Calu3 (cell line): ENCODE results near the gene DOCK8. TPM values are rescaled to one million over a fixed set of nuclear protein-coding genes. Genes with fewer than 3 reads are reported as not detected.

Experiments used
- BruUV-seq: library from RNA; stranded (reverse); fragments of 400-500 nt; replicated peaks from 2 replicates; lab custom pipeline; 2021; lab: Mats Ljungman, UMichigan
- CTCF ChIA-PET: fragments of 300-600 bp; sonication (Branson Sonifier 250); formaldehyde crosslinking; loops from one replicate; lab custom pipeline; 2022; ENCODE audit warnings: antibody characterized with exemption; lab: Charles Lee
- DNase-seq: peaks from one replicate; pipeline ENCODE4 v3.0.0; 2022
- H3K27ac Mint-ChIP-seq: one replicate; pipeline ENCODE4 v1.8.0; 2022; ENCODE audit warnings: mixed read lengths; ENCODE audit not compliant: unreplicated experiment
- H3K27me3 Mint-ChIP-seq: one replicate; pipeline ENCODE4 v1.8.0; 2022; ENCODE audit warnings: mixed read lengths; ENCODE audit not compliant: unreplicated experiment
- H3K36me3 Mint-ChIP-seq: one replicate; pipeline ENCODE4 v1.8.0; 2022; ENCODE audit warnings: mild to moderate bottlenecking, moderate library complexity, mixed read lengths; ENCODE audit not compliant: insufficient read depth, unreplicated experiment
- H3K4me1 Mint-ChIP-seq: one replicate; pipeline ENCODE4 v1.8.0; 2022; ENCODE audit warnings: mild to moderate bottlenecking, low read depth, mixed read lengths; ENCODE audit not compliant: unreplicated experiment
- H3K4me3 Mint-ChIP-seq: one replicate; pipeline ENCODE4 v1.8.0; 2022; ENCODE audit warnings: mild to moderate bottlenecking, low read depth, moderate library complexity, mixed read lengths; ENCODE audit not compliant: unreplicated experiment
- H3K9me3 Mint-ChIP-seq: one replicate; pipeline ENCODE4 v1.8.0; 2022; ENCODE audit warnings: low read depth, mixed read lengths; ENCODE audit not compliant: unreplicated experiment
- CTCF ChIP-seq: fragments of 200-600 bp; IDR thresholded peaks from one replicate; pipeline ENCODE4 v1.8.0; 2022; ENCODE audit warnings: antibody characterized with exemption; ENCODE audit not compliant: unreplicated experiment
- intact Hi-C: fragments of 100-400 bp; cut with micrococcal nuclease; formaldehyde crosslinking; loops from one replicate; pipeline ENCODE4 v1.10.0; 2022; ENCODE audit not compliant: unreplicated experiment
- total RNA-seq: library from RNA; stranded (reverse); gene quantifications from 2 replicates; pipeline ENCODE4 v1.2.3, GENCODE V29; 2022

DOCK8 gene
- total RNA-seq, 1 experiment from 2014 or later, result 0.50 TPM

DNA sequence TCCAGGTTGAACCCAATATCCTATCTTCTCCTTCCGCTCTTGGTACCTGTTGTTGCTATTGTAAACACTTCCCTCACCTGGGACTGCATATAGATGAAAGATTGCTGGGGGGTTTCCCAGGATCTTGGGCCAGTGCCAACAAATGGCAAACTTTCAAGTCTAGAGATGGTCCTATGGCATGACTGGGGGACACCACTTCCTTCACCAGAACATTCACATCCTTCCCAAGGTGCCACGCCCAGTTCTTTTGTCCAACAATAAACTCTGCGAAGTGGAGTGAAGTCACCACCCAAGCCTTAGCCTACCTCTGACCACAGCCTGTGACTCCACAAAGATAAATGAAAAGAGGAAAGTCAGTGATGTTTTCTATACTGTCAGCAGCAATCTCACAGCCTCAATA lies 34.4 kb downstream of the DOCK8 start:
- no peaks in the 10 kb centered on the region for H3K36me3 Mint-ChIP-seq
- H3K27me3 Mint-ChIP-seq, result no peaks in the 10 kb centered on the region
- BruUV-seq, result no TSS peak
- no peak overlapping the region for H3K27ac Mint-ChIP-seq
- no peak for DNase-seq
- intact Hi-C loops, result no loop called here
- H3K4me3 Mint-ChIP-seq, result no peak overlapping the region
- CTCF ChIA-PET, result no interaction called here
- TF ChIP-seq CTCF, result no peak
- peaks cover 6% of the 10 kb centered on the region for H3K9me3 Mint-ChIP-seq
- H3K4me1 Mint-ChIP-seq, result no peaks in the 10 kb centered on the region

DNA sequence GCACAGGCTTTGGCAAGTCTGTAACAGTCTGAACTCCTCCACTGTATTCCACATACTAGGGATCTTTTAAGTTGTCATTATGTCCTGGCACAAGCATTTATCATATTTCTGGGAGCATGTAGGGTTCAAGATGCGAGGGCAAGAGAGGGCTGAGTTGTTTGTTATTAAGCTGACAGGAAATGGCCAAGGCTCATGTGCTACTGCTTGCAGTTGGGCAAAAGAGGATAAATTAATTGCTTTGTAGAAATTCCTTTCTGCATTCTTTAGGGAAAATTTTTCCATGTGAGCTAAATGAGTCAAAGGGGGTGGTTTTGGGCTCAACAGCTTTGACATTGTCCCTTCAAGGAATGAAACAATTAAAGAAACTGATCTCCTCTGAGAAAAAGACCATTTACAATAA lies 35.4 kb downstream of the DOCK8 start:
- Mint-ChIP-seq H3K4me3 (no peak overlapping the region), H3K27me3 (no peaks in the 10 kb centered on the region), H3K36me3 (no peaks in the 10 kb centered on the region), H3K9me3 (peaks cover 6% of the 10 kb centered on the region), H3K27ac (no peak overlapping the region), H3K4me1 (no peaks in the 10 kb centered on the region)
- CTCF ChIA-PET, result no interaction called here
- intact Hi-C loops, result no loop called here
- TF ChIP-seq CTCF, result no peak
- BruUV-seq, result no TSS peak
- DNase-seq, result no peak

GRCh38 chr9:250625-251024 lies 36.0 kb downstream of the DOCK8 start:
- no peak overlapping the region for H3K27ac Mint-ChIP-seq
- H3K27me3 Mint-ChIP-seq, result no peaks in the 10 kb centered on the region
- no peak overlapping the region for H3K4me3 Mint-ChIP-seq
- TF ChIP-seq CTCF, result no peak
- H3K9me3 Mint-ChIP-seq, result peaks cover 6% of the 10 kb centered on the region
- H3K4me1 Mint-ChIP-seq, result no peaks in the 10 kb centered on the region
- CTCF ChIA-PET, result no interaction called here
- intact Hi-C loops, result no loop called here
- no TSS peak for BruUV-seq
- H3K36me3 Mint-ChIP-seq, result no peaks in the 10 kb centered on the region
- DNase-seq, result no peak

DNA sequence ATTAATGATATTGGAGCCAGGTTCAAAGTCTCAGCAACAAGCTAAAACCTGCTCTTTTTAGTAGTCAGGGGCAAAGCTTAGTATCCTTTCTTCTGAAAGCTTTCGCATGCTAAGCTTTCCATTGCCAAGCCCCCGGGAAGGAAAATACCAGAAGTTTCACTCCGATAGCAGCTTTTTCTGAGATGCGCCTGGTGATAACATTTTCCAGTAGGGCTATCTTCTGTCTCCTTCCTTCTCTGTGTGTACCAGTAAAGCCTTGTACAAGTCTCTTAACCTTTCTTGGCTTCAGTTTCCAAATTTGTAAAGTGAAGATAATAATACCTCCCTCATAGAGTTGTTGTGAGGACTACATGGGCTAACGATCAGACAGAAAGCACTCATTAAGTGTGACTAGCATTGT lies 36.7 kb downstream of the DOCK8 start:
- no peak for TF ChIP-seq CTCF
- intact Hi-C loops, result no loop called here
- Mint-ChIP-seq H3K27ac (no peak overlapping the region), H3K4me1 (no peaks in the 10 kb centered on the region), H3K9me3 (peaks cover 6% of the 10 kb centered on the region), H3K36me3 (no peaks in the 10 kb centered on the region), H3K4me3 (no peak overlapping the region), H3K27me3 (no peaks in the 10 kb centered on the region)
- no TSS peak for BruUV-seq
- CTCF ChIA-PET, result no interaction called here
- no peak for DNase-seq

DNA sequence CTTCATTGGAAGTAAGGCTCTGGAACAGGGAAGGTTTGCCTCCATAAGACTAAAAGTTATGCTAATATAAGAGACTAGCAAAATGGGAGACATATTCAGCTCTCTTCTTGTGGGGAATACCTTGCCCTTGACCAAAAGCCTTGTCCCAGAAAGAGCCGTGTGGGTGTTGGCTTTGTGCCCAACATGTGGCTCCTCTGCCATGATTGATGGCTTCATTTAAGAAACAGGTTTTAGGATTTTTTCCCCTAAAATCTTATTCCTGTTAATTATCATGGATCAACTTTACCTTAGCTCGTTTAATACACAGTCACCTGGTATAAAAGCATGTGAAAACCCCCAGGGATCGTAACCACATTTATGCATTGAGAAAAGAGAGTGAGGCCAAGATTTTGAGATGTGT lies 38.9 kb downstream of the DOCK8 start:
- CTCF ChIA-PET, result no interaction called here
- peaks cover 4% of the 10 kb centered on the region for H3K9me3 Mint-ChIP-seq
- intact Hi-C loops, result no loop called here
- no peak for DNase-seq
- no peak overlapping the region for H3K27ac Mint-ChIP-seq
- H3K36me3 Mint-ChIP-seq, result no peaks in the 10 kb centered on the region
- no peaks in the 10 kb centered on the region for H3K4me1 Mint-ChIP-seq
- BruUV-seq, result no TSS peak
- H3K27me3 Mint-ChIP-seq, result no peaks in the 10 kb centered on the region
- no peak for TF ChIP-seq CTCF
- H3K4me3 Mint-ChIP-seq, result no peak overlapping the region
